Mammary epithelial cell (primary cell): ENCODE measurements around the gene CDC27.

Experiments used
- CTCF ChIP-seq, 2 donors: IDR thresholded peaks in 1 of 2; conservative IDR thresholded peaks in 1 of 2; 2 replicates each; pipeline ENCODE4 v1.5.1; 2011 to 2012; ENCODE audit warnings: inconsistent platforms in 2 of 2, low read length in 2 of 2, mild to moderate bottlenecking in 2 of 2, control low read depth in 1 of 2, low read depth in 1 of 2; ENCODE audit not compliant: insufficient read depth in 1 of 2; ENCODE audit errors: extremely low read depth in 1 of 2
- EZH2 ChIP-seq: IDR thresholded peaks from 2 replicates; pipeline ENCODE4 v1.6.1; 2012; ENCODE audit warnings: low read length, inconsistent platforms, borderline replicate concordance

DNA sequence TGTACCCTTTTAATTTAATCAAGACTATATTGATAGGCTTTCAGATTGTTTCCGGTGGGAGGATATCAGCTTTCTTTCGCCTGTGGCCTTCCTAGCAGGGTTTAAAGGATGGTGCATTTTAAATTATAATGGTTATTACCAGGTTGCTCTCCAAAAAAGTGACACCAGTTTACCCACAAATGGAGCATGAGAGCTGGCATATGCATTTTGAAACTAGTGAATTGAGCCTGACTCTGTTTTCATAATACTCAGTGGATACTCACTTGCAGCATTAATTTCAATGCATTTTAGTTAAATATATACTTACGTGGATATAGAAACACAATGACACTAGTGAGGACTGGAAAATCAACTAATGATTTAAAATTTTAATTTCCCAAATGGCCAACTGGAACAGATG, 25.8 kb upstream of the CDC27 start:
- TF ChIP-seq CTCF (conservative IDR thresholded peaks at IDR 0.05 in 1 of 2, IDR thresholded peaks at IDR 0.05 in 1 of 2; ENCODE audit: extremely low read depth in 1 of 2, insufficient read depth in 1 of 2, low read depth in 1 of 2, low read length in 2 of 2) (no peak), EZH2 (no peak)
